AG04449 (cell line): ENCODE results near the gene TEDC2.

Source experiments
- CTCF ChIA-PET: fragments of 350-600 bp; formaldehyde crosslinking; extraction: SDS; loops from one replicate; lab custom pipeline; 2021; ENCODE audit warnings: antibody characterized with exemption; lab: Yijun Ruan, JAX
- POLR2A ChIA-PET: fragments of 400-600, 350-600 bp; formaldehyde crosslinking; extraction: SDS; loops from one replicate; lab custom pipeline; 2020; ENCODE audit warnings: antibody characterized with exemption, inconsistent platforms; lab: Yijun Ruan, JAX
- DNase-seq: peaks from one replicate; pipeline ENCODE4 v3.0.0-alpha.2; 2010; ENCODE audit warnings: low read depth, low spot score
- H3K4me3 ChIP-seq: 2 replicates; pipeline ENCODE4 v1.5.1; 2011; ENCODE audit warnings: low read depth, mild to moderate bottlenecking, control low read depth, low read length
- TF ChIP-seq, protein P1 (sequence below): IDR thresholded peaks from one replicate; pipeline ENCODE4 v1.5.1; 2011; ENCODE audit warnings: mild to moderate bottlenecking, moderate library complexity, low read length, control low read depth, inconsistent platforms; ENCODE audit not compliant: insufficient read depth; ENCODE audit errors: missing control alignments

Gene TEDC2

DNA sequence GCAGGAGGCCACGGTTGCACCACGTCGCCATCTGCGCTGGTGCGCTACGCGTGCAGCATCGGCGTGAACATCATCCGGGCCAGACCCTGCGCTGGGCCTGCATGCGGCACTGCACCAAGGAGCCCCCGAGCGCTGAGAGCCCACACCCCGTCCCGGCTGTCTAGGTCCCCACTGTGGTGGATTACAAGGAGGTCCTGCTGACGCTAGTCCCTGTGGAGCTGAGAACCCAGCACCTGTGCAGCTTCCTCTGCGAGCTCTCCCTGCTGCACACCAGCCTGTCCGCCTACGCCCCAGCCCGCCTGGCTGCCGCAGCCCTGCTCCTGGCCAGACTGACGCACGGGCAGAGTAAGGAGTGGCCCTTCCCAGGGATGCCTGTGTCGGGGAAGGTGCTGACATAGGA, 10.8 kb upstream of the TEDC2 start:
- CTCF ChIA-PET: no interaction called here
- TF ChIP-seq, protein P1, sequence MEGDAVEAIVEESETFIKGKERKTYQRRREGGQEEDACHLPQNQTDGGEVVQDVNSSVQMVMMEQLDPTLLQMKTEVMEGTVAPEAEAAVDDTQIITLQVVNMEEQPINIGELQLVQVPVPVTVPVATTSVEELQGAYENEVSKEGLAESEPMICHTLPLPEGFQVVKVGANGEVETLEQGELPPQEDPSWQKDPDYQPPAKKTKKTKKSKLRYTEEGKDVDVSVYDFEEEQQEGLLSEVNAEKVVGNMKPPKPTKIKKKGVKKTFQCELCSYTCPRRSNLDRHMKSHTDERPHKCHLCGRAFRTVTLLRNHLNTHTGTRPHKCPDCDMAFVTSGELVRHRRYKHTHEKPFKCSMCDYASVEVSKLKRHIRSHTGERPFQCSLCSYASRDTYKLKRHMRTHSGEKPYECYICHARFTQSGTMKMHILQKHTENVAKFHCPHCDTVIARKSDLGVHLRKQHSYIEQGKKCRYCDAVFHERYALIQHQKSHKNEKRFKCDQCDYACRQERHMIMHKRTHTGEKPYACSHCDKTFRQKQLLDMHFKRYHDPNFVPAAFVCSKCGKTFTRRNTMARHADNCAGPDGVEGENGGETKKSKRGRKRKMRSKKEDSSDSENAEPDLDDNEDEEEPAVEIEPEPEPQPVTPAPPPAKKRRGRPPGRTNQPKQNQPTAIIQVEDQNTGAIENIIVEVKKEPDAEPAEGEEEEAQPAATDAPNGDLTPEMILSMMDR: no peak
- no peak overlapping the region for H3K4me3 ChIP-seq
- POLR2A ChIA-PET: no interaction called here
- DNase-seq: no peak

DNA sequence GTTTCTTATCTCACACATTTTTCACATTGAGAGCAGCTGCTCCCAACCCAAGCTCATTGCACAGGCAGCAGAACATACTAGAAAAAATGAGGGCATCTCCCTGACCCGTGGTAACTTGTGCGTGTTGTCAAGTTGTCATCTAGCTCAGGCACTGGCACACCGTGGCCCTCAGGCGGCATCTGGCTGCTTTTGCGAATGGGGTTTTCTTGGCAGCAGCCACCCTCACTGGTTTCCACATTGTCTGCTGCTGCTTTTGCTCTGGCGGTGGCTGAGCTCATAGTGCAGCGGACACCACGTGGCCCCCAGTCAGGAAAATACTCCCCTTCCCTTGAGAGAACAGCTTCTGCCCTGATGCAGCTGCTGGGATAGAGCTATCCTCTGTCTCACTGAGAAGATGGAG, 9.4 kb upstream of the TEDC2 start:
- ChIA-PET CTCF (interaction anchor here (1.1 kb wide), 1 partner anchor 24 kb away, joined by 3 read pairs; no protein-coding TSS in a partner anchor), POLR2A (no interaction called here)
- no peak overlapping the region for H3K4me3 ChIP-seq
- DNase-seq: no peak
- TF ChIP-seq, protein P1: no peak

DNA sequence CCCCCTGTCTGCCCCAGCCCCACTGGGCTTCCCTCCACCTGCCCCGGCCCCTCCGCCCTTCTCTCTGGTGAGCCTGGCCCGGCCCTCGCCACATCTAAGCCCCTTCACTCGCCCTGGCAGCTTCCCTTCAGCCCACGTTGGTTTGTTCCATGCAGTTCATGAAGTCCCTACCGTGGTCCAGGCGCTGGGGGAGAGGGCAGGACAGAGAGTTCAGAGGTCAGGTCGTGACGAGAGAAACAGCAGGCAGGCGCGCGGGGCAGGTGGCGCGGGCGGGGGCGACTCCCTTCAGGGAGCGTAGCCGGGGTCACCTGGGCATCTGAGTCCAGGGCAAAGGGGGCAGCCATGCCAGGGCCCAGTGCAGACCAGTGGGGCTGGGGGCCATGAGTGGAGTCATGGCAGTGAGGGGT, 8.9 kb upstream of the TEDC2 start:
- TF ChIP-seq, protein P1: no peak
- ChIA-PET CTCF (interaction anchor here (1.1 kb wide), 1 partner anchor 23 kb away, joined by 3 read pairs; no protein-coding TSS in a partner anchor), POLR2A (no interaction called here)
- DNase-seq: no peak
- no peak overlapping the region for H3K4me3 ChIP-seq

DNA sequence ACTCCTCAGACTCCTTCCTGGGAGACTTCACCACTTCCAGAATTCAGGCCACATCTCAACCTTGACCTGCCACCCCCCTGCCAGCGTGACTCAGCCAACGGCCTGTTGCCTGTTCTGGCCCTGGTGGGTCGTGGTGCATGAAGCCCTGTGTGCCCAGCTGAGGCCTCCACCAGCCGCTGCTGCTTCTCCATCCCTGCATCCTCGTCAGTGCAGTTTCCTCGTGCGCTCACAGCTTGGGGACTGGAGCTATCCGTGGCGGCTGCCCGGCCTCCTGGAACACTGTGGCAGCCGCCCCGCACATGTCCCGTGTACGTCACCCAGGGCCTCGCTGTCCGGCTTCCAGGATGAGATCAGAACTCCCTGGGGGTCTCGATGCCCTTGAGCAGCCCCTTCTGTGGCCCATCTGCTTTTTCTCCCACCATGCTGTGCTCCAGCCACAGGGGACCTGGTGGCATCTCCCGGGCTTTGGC, 8.0 kb upstream of the TEDC2 start:
- DNase-seq: no peak
- ChIA-PET POLR2A (no interaction called here), CTCF (interaction anchor here (1.9 kb wide), 1 partner anchor 112 kb away, joined by 5 read pairs; the partner anchor contains the start of gene ABCA3)
- TF ChIP-seq, protein P1: no peak
- H3K4me3 ChIP-seq: no peak overlapping the region

DNA sequence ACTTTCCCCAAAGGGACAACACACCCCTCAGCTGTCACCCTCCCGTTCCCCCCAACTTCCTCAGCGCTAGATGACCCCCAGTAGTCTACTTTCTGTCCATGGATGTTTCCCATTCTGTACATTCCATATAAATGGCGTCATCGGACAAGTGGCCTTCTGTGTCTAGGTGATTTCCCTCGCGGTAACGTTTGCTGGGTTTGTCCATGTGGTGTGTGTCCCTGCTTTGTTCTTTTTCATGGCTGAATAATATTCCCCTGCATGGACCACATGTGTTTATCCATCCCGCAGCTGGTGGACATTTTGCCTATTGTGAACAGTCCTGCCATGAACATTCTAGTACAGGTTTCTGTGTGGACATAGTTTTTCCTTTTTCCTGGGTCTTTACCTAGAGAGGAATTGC, 7.3 kb upstream of the TEDC2 start:
- POLR2A ChIA-PET: no interaction called here
- no peak overlapping the region for H3K4me3 ChIP-seq
- TF ChIP-seq, protein P1: no peak
- no peak for DNase-seq
- CTCF ChIA-PET: interaction anchor here (1.3 to 1.9 kb wide), 2 partner anchors 14 to 112 kb away, joined by 4 to 5 read pairs; partner anchors contain the start of gene ABCA3

DNA sequence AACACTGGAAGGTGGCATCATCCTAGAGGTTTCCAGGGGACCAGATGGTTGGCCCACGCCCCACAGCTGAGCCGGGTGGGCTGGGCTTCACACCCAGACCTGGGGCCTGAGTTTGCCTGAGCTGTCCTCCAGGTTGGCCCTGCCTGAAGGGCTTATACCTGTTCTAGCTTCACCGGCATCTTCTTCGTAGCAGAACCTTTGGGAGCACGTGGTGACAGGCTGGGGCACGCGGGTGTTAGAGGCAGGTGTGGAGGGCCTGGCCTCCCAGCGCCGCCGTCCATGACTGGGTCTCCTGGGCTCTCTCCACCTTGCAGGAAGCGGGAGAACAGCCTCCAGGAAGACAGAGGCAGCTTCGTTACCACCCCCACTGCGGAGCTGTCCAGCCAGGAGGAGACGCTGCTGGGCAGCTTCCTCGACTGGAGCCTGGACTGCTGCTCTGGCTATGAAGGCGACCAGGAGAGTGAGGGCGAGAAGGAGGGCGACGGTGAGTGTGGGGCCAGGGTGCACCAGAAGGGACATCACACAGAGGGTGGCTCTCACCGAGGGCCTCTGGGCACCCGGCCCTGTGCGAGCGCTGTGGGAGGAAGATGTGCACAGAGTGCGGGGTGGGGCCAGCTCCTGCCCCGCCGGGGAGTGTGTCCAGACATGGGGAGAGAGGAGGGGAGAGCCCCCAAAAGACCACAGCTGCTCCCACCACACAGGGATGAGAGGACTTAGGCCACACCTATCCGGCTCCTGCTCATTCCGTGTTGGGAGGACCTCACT, 4.6 kb upstream of the TEDC2 start:
- CTCF ChIA-PET: interaction anchor here (1.1 kb wide), 1 partner anchor 26 kb away, joined by 3 read pairs; the partner anchor contains the start of gene CCNF
- TF ChIP-seq, protein P1: no peak
- no peak for DNase-seq
- H3K4me3 ChIP-seq: no peak overlapping the region
- POLR2A ChIA-PET: no interaction called here
